Effector memory CD4-positive, alpha-beta T cell (primary cell): ENCODE data around the gene FOXN3.
A peak's percentile ranks its signal among the peaks of the same experiment; 100 is the strongest.

ENCODE experiments used
- DNase-seq, 3 donors: peaks; one replicate each; pipeline ENCODE4 v3.0.0-alpha.2; 2020
- H3K27ac ChIP-seq: 2 replicates; pipeline ENCODE4 v1.7.0; 2013; ENCODE audit warnings: mild to moderate bottlenecking, low read length, moderate library complexity; ENCODE audit not compliant: insufficient read depth, poor library complexity, severe bottlenecking
- H3K27me3 ChIP-seq: replicated peaks from 2 replicates; pipeline ENCODE4 v1.7.0; 2013; ENCODE audit warnings: mild to moderate bottlenecking, low read length; ENCODE audit not compliant: insufficient read depth, control insufficient read depth, poor library complexity, severe bottlenecking
- H3K36me3 ChIP-seq: 2 replicates; pipeline ENCODE4 v1.7.0; 2013; ENCODE audit warnings: mild to moderate bottlenecking, low read length, moderate library complexity; ENCODE audit not compliant: control insufficient read depth, insufficient read depth
- H3K4me1 ChIP-seq: 2 replicates; pipeline ENCODE4 v1.7.0; 2013; ENCODE audit warnings: low read length, mild to moderate bottlenecking; ENCODE audit not compliant: control insufficient read depth, insufficient read depth, poor library complexity, severe bottlenecking
- H3K4me3 ChIP-seq: 2 replicates; pipeline ENCODE4 v1.7.0; 2013; ENCODE audit warnings: low read length, low read depth, mild to moderate bottlenecking; ENCODE audit not compliant: insufficient read depth, poor library complexity, severe bottlenecking
- H3K9me3 ChIP-seq: 2 replicates; pipeline ENCODE4 v1.7.0; 2013; ENCODE audit warnings: mild to moderate bottlenecking, low read length, moderate library complexity; ENCODE audit not compliant: control insufficient read depth

FOXN3 gene

DNA sequence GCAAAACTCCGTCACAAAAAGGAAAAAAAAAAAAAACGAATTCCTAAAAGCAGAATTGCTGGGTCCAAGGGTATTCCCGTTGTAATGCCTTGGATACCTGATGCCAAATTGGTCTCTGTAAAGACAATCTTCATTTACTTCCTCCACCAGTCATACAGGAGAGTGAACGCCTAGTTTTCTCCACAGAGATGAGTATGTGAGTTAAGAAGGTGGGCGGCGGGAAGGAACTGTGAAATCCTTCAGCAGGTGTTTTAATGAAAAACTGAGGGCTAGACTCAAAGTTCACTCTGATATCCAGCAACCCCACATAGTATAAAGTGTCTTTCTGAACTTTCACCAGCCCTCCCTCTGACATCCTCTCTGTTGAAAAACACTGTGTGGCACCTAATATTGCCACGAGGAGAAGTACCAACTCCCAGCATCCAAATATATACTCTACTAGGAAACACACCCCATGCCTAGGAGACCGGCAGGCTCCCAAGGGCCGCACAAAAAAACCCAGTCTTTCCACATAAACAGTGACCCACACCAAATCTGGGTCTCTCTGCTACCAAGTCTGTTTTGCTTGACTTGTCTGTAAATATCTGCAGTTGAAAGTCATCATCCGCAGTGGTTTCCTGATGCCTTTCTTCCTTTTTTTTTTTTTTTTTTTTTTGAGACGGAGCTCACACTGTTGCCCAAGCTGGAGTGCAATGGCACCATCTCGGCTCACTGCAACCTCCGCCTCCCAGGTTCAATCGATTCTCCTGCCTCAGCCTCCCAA is 30.3 kb upstream of the FOXN3 start:
- H3K4me1 ChIP-seq = peaks cover 21% of the 10 kb centered on the region
- no peaks in the 10 kb centered on the region for H3K27me3 ChIP-seq

DNA sequence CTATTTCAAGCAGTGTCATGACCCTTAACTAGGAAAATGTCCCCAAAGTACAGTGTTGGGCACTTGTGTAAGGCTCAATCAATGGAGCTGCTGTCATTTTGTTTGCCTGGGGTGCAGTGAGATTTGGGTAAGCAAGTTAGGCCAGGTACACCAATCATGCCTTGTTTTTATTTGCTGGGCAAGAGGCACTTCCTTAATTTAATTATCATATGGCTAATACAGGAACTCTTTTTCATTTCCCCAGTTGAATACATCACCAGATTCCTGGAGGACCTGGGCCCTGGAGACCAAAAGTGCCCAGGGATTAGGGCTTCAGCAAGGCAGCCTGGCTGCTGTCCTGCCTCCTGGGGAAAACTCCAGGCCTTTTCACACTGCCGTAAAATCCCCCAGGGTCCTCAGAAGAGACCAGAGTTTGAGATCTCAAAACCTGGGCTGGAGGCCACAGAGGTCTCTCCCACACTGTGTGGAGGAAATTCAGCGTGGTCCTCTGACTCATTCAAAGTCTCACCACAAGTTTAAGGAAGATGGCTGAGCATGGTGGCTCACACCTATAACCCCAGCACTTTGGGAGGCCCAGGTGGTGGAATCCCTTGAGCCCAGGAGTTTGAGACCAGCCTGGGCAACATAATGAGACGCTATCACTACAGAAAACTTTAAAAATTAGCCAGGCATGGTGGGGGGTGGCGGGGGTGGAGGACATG is 28.4 kb upstream of the FOXN3 start:
- Histone ChIP-seq H3K36me3 (no peaks in the 10 kb centered on the region), H3K4me3 (no peak overlapping the region), H3K4me1 (peaks cover 21% of the 10 kb centered on the region), H3K9me3 (no peaks in the 10 kb centered on the region), H3K27ac (no peak overlapping the region), H3K27me3 (no peaks in the 10 kb centered on the region)
- no peak for DNase-seq

More for the DNA sequence above, 30.3 kb upstream of the FOXN3 start:
- no peak for DNase-seq
- Histone ChIP-seq H3K9me3 (no peaks in the 10 kb centered on the region), H3K27ac (no peak overlapping the region), H3K4me3 (no peak overlapping the region), H3K36me3 (no peaks in the 10 kb centered on the region)

DNA sequence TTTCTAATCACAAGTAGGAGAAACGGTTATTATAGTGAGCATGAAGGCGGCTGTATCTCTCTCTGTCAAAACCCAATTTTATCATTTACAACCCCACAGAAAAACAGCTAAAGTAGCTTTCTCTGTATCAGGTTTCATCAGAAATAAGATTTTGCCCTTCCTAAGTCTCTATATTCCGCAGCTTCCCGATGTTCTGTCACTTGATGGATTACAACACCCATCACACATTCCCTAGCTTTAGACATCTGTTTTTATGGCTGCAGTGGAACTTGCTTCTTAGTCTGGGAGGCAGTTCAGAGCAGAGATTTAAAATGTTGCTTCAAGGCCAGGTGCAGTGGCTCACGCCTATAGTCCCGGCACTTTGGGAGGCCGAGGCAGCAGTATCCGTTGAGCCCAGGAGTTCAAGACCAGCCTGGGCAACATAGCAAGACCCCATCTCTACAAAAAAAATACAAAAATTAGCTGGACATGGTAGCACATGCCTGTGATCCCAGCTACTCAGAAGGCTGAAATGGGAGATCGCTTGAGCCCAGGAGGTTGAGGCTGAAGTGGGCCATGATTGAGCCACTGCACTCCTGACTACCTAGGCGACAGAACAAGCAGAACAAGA is 27.6 kb upstream of the FOXN3 start:
- H3K9me3 ChIP-seq = no peaks in the 10 kb centered on the region
- DNase-seq = no peak
- no peak overlapping the region for H3K27ac ChIP-seq
- no peaks in the 10 kb centered on the region for H3K27me3 ChIP-seq
- peaks cover 21% of the 10 kb centered on the region for H3K4me1 ChIP-seq
- no peak overlapping the region for H3K4me3 ChIP-seq
- no peaks in the 10 kb centered on the region for H3K36me3 ChIP-seq

DNA sequence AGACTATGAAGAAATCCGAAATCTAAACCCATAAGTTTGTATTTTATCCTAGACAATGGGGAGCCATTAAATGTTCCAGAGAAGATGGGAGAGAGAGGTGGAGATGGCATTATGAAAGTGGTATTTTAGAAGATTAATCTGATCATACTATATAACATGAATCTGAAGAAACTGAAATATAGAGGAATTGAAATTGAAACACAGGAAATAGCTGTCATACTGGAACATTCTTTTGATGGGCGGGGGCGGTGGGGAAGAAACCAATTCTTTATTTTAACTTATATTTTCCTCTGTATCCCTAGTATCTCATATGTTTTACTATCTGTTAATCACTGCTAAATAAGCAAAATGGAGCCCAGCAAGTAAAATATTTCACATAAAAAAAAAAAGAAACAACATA is 27.0 kb upstream of the FOXN3 start:
- no peak for DNase-seq
- no peaks in the 10 kb centered on the region for H3K9me3 ChIP-seq

DNA sequence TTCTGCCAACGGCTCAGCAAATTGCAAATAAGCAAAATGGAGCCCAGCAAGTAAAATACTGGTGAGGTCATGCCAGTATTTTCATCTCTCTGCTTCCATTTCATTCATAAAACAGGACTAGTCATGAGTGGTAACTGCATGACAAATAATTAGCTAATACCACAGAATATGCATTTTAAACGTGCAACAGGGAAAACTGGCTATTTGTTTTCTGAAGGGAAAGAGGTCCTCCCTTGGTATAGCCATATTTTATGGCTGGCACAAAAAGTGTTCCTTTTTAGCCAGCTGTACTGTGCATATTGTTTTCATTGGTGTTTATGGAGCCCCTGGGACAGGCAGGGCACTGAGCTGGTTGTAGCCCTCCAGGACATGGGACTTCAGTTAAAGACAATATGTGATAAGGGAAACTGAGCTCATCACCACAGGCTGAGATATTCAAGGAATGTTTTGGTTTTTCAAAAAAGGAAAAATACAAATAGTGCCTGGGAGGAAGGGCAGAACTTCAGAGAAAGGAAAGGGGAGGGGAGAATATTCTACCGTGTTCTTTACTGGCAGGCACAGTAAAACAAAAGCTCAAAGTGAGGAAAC is 26.1 kb upstream of the FOXN3 start:
- peaks cover 21% of the 10 kb centered on the region for H3K4me1 ChIP-seq
- DNase-seq = no peak
- H3K27me3 ChIP-seq = no peaks in the 10 kb centered on the region
- no peak overlapping the region for H3K27ac ChIP-seq
- H3K9me3 ChIP-seq = no peaks in the 10 kb centered on the region
- no peak overlapping the region for H3K4me3 ChIP-seq
- H3K36me3 ChIP-seq = no peaks in the 10 kb centered on the region

More for the DNA sequence above, 27.0 kb upstream of the FOXN3 start:
- Histone ChIP-seq H3K36me3 (no peaks in the 10 kb centered on the region), H3K4me1 (peaks cover 21% of the 10 kb centered on the region), H3K27ac (no peak overlapping the region), H3K27me3 (no peaks in the 10 kb centered on the region), H3K4me3 (no peak overlapping the region)

DNA sequence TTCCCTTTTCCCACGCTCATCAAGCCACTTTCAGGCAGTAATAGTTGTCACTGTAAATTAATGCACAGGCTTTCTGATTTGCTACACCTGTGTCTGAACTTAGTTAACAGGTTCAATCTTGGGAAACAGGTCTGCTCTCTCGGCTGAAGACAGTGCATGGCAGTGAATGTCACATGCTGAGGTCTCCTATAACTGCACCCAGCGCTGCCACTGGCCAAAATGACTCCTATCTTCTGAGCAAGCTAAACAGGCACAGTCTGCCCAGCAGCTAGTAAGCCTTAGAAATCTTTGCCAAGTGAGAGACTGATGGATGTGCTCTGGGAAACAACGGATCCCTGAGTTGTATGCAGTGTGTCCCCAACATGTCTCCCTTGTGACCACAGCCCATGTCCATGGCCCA is 25.2 kb upstream of the FOXN3 start:
- no peak overlapping the region for H3K4me3 ChIP-seq
- H3K27ac ChIP-seq = no peak overlapping the region
- no peak for DNase-seq
- H3K36me3 ChIP-seq = no peaks in the 10 kb centered on the region
- H3K27me3 ChIP-seq = no peaks in the 10 kb centered on the region
- no peaks in the 10 kb centered on the region for H3K9me3 ChIP-seq
- peaks cover 21% of the 10 kb centered on the region for H3K4me1 ChIP-seq

DNA sequence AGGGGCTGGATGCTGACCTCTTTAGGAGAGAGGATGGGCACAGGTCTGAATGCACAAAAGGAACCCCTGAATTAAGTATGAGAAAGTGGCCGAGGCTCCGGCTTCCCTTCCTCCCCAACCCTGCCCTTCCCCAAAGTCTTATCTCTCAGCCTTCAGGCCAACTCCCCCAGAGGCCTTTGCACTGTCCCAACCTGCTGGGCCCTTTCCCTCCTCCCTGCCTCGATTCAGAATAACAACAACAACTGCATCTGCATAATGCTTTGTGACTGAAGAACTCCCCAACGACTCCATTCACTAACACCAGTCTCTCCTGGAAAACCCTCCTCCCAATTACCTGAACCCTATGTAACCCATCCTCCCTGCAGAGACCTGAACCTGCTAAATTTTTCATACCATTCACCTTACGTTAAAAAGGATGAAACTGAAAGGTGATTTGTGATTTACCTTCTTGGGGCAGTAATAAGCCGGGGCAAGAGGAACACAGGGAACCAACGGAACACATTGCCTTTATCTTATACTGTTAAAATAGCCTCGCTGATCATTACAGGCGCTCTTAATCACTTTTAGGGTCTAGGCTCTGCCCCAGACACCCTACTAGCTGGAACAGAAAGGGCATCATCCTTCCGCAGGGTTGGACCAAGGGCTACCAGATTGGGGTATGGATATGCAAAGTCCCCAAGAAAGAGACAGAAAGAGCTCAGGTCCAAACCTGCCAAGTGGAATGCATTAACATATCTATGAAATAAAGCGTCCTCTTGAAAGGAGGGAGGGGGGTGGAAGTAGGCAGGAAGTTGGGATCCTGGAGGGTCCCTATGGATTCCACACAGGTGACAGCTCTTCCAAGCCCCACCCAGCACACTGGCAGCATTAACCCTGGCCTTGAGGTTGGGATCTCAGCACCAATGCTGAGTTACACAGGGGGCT is 24.2 kb upstream of the FOXN3 start:
- Histone ChIP-seq H3K27ac (no peak overlapping the region), H3K36me3 (no peaks in the 10 kb centered on the region), H3K9me3 (no peaks in the 10 kb centered on the region), H3K4me3 (no peak overlapping the region), H3K27me3 (no peaks in the 10 kb centered on the region), H3K4me1 (peaks cover 25% of the 10 kb centered on the region)
- DNase-seq = no peak

DNA sequence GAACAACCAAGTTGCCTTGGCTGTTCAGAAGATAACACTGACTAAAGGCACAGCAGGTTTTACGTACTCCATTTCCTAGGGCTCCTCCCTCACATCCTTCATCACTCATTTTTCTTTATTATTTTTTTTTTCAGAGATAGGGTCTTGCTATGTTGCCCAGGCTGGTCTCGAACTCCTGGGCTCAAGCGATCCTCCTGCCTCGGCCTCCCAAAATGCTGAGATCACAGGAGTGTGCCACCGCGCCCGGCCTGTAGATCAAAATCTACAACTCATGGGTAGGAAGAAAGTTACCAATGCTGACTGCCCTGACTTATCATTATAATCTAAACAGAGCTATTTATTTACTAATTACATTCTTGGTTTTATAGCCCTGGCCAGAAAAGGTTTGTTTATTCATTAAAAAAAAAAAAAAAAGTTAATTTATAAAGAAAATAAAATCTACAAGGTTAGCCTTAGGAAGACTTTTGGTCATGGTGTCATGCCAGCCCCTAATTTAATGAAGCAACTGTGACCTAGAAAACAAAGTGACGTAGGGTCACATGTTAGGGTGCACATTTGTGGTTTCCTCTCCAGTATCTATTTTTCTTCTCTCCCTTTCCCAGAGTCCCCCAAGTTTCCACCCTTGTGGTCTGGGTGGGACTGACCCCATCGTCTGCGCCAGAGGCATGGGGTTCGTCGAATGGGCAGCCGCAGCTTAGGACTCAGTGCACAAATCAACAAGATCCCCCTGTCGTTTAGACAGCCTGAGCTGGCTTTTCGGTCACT is 19.0 kb upstream of the FOXN3 start:
- H3K27ac ChIP-seq = no peak overlapping the region
- H3K4me1 ChIP-seq = peaks cover 8% of the 10 kb centered on the region
- H3K9me3 ChIP-seq = no peaks in the 10 kb centered on the region
- no peak overlapping the region for H3K4me3 ChIP-seq
- no peaks in the 10 kb centered on the region for H3K36me3 ChIP-seq
- no peaks in the 10 kb centered on the region for H3K27me3 ChIP-seq
- peak in 1 of 3 donors; percentile 25 for DNase-seq

DNA sequence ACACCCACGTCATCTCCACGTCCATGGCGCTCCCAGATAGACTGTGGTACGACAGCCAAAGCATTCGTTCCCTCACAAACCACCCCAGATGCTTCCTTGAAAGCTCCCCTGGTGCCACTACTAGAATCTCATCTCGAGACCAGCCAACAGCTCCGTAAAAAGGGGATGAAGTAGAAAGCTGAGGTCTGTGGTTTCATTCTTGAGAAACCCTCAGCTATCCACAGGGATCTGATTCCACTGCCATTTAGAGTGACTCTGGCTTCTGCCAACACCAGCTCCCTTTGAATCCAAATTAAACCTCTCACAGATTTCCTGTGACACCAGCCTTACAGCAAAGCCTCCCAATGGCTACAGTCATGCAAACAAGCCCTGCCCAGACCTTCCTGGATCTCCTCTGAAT is 18.5 kb upstream of the FOXN3 start:
- Histone ChIP-seq H3K9me3 (no peaks in the 10 kb centered on the region), H3K27ac (no peak overlapping the region), H3K27me3 (no peaks in the 10 kb centered on the region), H3K4me3 (no peak overlapping the region), H3K36me3 (no peaks in the 10 kb centered on the region), H3K4me1 (peaks cover 12% of the 10 kb centered on the region)
- no peak for DNase-seq
